ENCODE results near the gene HNRNPA2B1.

- TF ChIP-seq CTCF (IDR thresholded peaks at IDR 0.05), result no peak
- no peak for TF ChIP-seq POLR2A (IDR thresholded peaks at IDR 0.05)
- TF ChIP-seq EP300 (IDR thresholded peaks at IDR 0.05), result no peak
Measured at GRCh38 chr7:26238032-26238431, 37.5 kb upstream of the HNRNPA2B1 start.

All from tibial nerve (tissue), 4 donors.